ENCODE measurements around the gene SLC20A1. TPM values are rescaled to one million over a fixed set of nuclear protein-coding genes. Genes with fewer than 3 reads are reported as not detected.
A peak's percentile ranks its signal among the peaks of the same experiment; 100 is the strongest.

Gene SLC20A1
- total RNA-seq, 8 experiments from 2014 or later = 31.4 to 62.2 (median 47.6) TPM

DNA sequence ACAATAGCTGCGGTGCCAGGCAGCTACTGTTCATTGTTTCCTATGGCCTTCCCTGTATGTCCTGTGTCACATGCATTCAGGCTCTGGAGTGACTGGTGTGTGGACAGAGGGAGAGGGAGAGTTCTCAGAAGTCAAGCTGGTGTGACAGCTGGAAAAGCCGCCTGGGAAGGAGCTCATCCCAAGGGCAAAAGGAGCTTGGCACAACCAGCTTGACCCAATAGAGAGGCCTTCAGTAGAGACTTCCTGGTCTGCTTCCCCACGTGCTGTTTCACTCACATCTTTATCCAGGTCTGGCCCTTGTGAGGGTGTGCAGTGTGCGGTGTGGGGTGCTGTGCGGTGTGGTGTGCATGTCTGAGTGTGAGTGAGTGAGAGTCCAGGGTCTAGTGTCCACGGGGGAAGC, 64.0 kb downstream of the SLC20A1 start:
- peaks cover 14 to 16% of the 10 kb centered on the region in 2 donors for H3K4me1 ChIP-seq (replicated peaks in 1 of 2)
- H3K27ac ChIP-seq = no peak overlapping the region
- ATAC-seq (replicated peaks in 6 of 8) = no peak
- in situ Hi-C loops (cut with MboI; ENCODE audit: low pct_unique_long_range_greater_than_20kb in 2 of 9, low sequenced_read_pairs in 9 of 9, unreplicated experiment in 9 of 9) = loop anchor here in 2 of 9 experiments (25.0 kb wide), 1 partner anchor 97 kb away; no protein-coding TSS in a partner anchor
- 52 to 100% (median 81%) methylated on average over 1 to 3 of the region's 6 CpGs; no CpG with 5 or more reads in 4 of the 10 experiments for WGBS, 10 experiments
- H3K4me3 ChIP-seq = no peak overlapping the region

DNA sequence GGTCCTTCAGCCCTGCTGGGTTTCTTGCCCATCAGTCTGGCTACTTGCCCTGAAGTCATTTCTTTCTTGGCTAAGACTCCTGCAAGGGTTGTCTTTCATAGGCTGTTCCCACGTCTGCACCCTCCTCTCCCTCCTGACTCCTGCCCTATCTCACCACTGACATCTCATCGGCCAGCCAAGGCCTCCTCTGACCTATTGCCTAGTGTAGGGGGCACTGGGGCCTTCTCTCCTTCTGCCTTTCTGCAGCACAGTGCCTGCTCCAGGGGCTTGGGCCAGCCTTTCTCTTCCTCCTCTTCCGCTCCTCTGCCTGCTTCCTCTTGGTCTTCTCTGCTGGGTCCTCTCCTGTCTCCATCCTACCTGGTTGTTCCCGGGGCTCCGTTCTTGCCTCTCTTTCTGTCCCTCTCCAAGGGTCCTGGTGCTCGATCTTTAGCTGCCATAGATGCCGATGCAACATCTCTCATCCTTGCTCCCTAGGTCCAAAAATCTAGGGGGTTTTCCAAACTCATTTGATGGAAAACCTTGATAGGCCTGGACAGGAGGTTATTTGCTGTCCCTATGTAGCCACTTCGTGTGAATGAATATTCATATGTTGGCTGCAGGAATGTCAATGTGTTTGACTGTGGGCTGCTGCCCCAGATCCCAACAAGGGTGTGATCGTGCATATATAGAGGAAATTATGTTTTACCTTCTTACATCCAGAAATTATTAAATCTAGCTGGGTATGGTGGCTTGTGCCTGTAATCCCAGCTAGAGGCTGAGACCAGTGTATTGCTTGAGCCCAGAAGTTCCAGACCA, 65.4 kb downstream of the SLC20A1 start:
- H3K4me1 ChIP-seq (replicated peaks in 1 of 2) = peaks cover 14 to 16% of the 10 kb centered on the region in 2 donors
- WGBS, 10 experiments = 40 to 87% (median 74%) methylated on average over 1 to 6 of the region's 9 CpGs; no CpG with 5 or more reads in 1 of the 10 experiments
- H3K27ac ChIP-seq = no peak overlapping the region
- in situ Hi-C loops (cut with MboI; ENCODE audit: low pct_unique_long_range_greater_than_20kb in 2 of 9, low sequenced_read_pairs in 9 of 9, unreplicated experiment in 9 of 9) = loop anchor here in 2 of 9 experiments (25.0 kb wide), 1 partner anchor 99 kb away; no protein-coding TSS in a partner anchor
- peak in 1 of 8 experiments; percentile 37 for ATAC-seq (replicated peaks in 6 of 8)
- no peak overlapping the region for H3K4me3 ChIP-seq

DNA sequence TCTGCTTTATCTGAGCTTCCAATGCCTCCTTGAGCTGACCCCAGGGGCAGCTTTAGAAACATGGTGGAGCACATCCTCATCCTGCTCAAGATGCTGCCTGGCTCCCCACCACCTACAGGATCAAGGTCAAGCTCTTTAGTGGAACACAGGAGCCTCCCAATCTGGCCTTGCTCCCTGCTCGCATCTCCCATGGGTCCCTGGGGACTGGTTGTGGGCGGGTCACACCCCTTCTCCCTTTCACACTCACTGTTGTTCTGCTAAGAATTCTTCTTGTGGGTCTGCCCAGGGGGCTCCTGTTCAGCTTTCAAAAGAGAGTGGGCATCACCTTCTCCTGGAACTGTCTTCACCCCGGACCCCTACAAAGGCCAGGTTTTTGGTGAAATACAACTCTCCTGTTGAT, 66.7 kb downstream of the SLC20A1 start:
- in situ Hi-C loops (cut with MboI; ENCODE audit: low pct_unique_long_range_greater_than_20kb in 2 of 9, low sequenced_read_pairs in 9 of 9, unreplicated experiment in 9 of 9) = loop anchor here in 2 of 9 experiments (25.0 kb wide), 1 partner anchor 100 kb away; no protein-coding TSS in a partner anchor
- WGBS, 10 experiments = 60 to 100% (median 85%) methylated on average over 1 to 2 of the region's 3 CpGs; no CpG with 5 or more reads in 6 of the 10 experiments
- Histone ChIP-seq H3K27ac (peak overlapping the region in 1 of 2 donors; percentile 41), H3K4me1 (replicated peaks in 1 of 2) (peaks cover 14 to 16% of the 10 kb centered on the region in 2 donors), H3K4me3 (no peak overlapping the region)
- ATAC-seq (replicated peaks in 6 of 8) = no peak

DNA sequence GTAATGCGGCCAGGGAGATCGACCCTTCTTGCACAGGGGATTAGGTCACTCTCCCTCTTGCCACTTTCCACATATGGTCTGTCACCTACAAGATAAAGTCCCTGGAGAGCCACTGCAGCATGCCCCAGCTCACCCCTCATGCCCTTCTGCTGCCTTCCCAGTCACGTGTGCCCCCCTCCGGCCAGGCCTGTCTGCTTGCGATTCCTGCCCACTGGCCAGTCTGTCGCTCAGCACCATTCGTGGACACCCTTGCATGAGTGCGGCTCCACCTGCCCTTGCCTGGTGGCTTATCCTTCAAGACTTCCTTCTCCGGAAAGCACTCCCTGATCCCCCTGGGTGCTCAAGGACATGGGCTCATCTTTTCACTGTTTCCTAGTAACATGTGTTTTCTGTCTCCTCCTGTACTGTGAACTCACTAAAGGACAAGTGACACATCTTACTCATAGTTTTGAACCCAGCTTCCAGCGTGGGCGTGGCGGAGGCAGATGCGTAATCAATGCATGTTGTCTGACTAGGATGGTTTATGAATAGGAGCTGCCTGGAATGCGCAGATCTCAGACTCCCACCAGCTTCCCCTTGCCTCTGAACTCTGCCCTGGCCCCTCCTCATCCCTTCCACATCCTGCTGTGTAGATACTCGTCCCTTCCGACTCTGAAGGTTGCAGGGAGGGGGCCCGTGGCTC, 67.3 kb downstream of the SLC20A1 start:
- ATAC-seq (replicated peaks in 6 of 8) = peak; percentile 79 to 97 (median 90)
- 0 to 100% (median 71%) methylated on average over 1 to 13 of the region's 17 CpGs; no CpG with 5 or more reads in 2 of the 10 experiments for WGBS, 10 experiments

More for the DNA sequence above, 67.3 kb downstream of the SLC20A1 start:
- in situ Hi-C loops (cut with MboI; ENCODE audit: low pct_unique_long_range_greater_than_20kb in 2 of 9, low sequenced_read_pairs in 9 of 9, unreplicated experiment in 9 of 9) = loop anchor here in 2 of 9 experiments (25.0 kb wide), 1 partner anchor 101 kb away; no protein-coding TSS in a partner anchor
- peaks cover 14 to 16% of the 10 kb centered on the region in 2 donors for H3K4me1 ChIP-seq (replicated peaks in 1 of 2)
- H3K27ac ChIP-seq = peak overlapping the region in 1 of 2 donors; percentile 59
- no peak overlapping the region for H3K4me3 ChIP-seq

Other genes starting within 250 kb of the SLC20A1 start
- gene RGPD8, start 212.3 kb upstream of the SLC20A1 start, total RNA-seq = 10 to 100 TPM in 6 of 8 experiments, 1 to 10 TPM in 2; 7.8 to 21.3 (median 16.0) TPM
- 10 to 100 TPM; 15.0 to 51.1 (median 37.5) TPM for gene TTL, start 163.8 kb upstream of the SLC20A1 start, total RNA-seq
- gene POLR1B, start 103.5 kb upstream of the SLC20A1 start, total RNA-seq = 10 to 100 TPM; 11.3 to 44.2 (median 15.7) TPM
- 10 to 100 TPM; 30.5 to 53.0 (median 35.7) TPM for gene CHCHD5, start 61.3 kb upstream of the SLC20A1 start, total RNA-seq
- gene NT5DC4, start 75.1 kb downstream of the SLC20A1 start, total RNA-seq = under 1 TPM in 4 of 8 experiments, not detected in 4; 0.09 to 0.52 (median 0.33) TPM
- gene CKAP2L, start 118.7 kb downstream of the SLC20A1 start, total RNA-seq = 10 to 100 TPM in 3 of 8 experiments, 1 to 10 TPM in 3, under 1 TPM in 2; 0.73 to 22.5 (median 1.2) TPM
- 1 to 10 TPM in 1 of 8 experiments, under 1 TPM in 5, not detected in 2; 0.05 to 2.6 (median 0.22) TPM for gene IL1A, start 138.6 kb downstream of the SLC20A1 start, total RNA-seq
- 100 to 1,000 TPM in 1 of 8 experiments, 10 to 100 TPM in 2, under 1 TPM in 2, not detected in 3; 0.17 to 113 (median 19.7) TPM for gene IL1B, start 190.8 kb downstream of the SLC20A1 start, total RNA-seq